GM20000 (cell line): ENCODE results near the gene PARD6G.

Experiments
- DNase-seq: peaks from one replicate; pipeline ENCODE4 v3.0.0; 2012; ENCODE audit warnings: low spot score
- CTCF ChIP-seq: IDR thresholded peaks from 2 replicates; pipeline ENCODE4 v1.5.1; 2012; ENCODE audit warnings: mild to moderate bottlenecking, control low read depth; ENCODE audit errors: extremely low read depth, missing control alignments

PARD6G gene

GRCh38 chr18:80185545-80185944 is 61.8 kb downstream of the PARD6G start:
- no peak for DNase-seq
- no peak for TF ChIP-seq CTCF

GRCh38 chr18:80184243-80184772 is 63.0 kb downstream of the PARD6G start:
- no peak for TF ChIP-seq CTCF
- DNase-seq: no peak

GRCh38 chr18:80183273-80184050 is 63.9 kb downstream of the PARD6G start:
- DNase-seq: no peak

GRCh38 chr18:80182855-80183254 is 64.5 kb downstream of the PARD6G start:
- DNase-seq: no peak
- TF ChIP-seq CTCF: no peak

More at GRCh38 chr18:80183273-80184050, 63.9 kb downstream of the PARD6G start:
- TF ChIP-seq CTCF: no peak

GRCh38 chr18:80181642-80182461 is 65.5 kb downstream of the PARD6G start:
- no peak for TF ChIP-seq CTCF
- no peak for DNase-seq

- no peak for DNase-seq
- TF ChIP-seq CTCF: no peak
These were observed 66.3 kb downstream of the PARD6G start for GRCh38 chr18:80180778-80181564.
